Glutamatergic neuron (in vitro differentiated cells): Measurements from ENCODE around the gene FAM3A. TPM values are rescaled to one million over a fixed set of nuclear protein-coding genes. Genes with fewer than 3 reads are reported as not detected.

Source experiments
- DNase-seq: peaks from one replicate; pipeline ENCODE4 v3.0.0; 2022
- H3K27ac Mint-ChIP-seq: one replicate; pipeline ENCODE4 v1.8.0; 2020; ENCODE audit warnings: mild to moderate bottlenecking, mixed read lengths, inconsistent platforms; ENCODE audit not compliant: unreplicated experiment
- H3K27me3 Mint-ChIP-seq: one replicate; pipeline ENCODE4 v1.8.0; 2020; ENCODE audit warnings: mild to moderate bottlenecking, moderate library complexity, mixed read lengths, inconsistent platforms; ENCODE audit not compliant: unreplicated experiment
- H3K36me3 Mint-ChIP-seq: one replicate; pipeline ENCODE4 v1.8.0; 2020; ENCODE audit warnings: mild to moderate bottlenecking, mixed read lengths, inconsistent platforms; ENCODE audit not compliant: unreplicated experiment
- H3K4me1 Mint-ChIP-seq: one replicate; pipeline ENCODE4 v1.8.0; 2020; ENCODE audit warnings: mild to moderate bottlenecking, low read depth, mixed read lengths, inconsistent platforms; ENCODE audit not compliant: unreplicated experiment
- H3K4me3 Mint-ChIP-seq: one replicate; pipeline ENCODE4 v1.8.0; 2020; ENCODE audit warnings: mild to moderate bottlenecking, mixed read lengths, inconsistent platforms; ENCODE audit not compliant: unreplicated experiment
- H3K9me3 Mint-ChIP-seq: one replicate; pipeline ENCODE4 v1.8.0; 2020; ENCODE audit warnings: mild to moderate bottlenecking, moderate library complexity, mixed read lengths, inconsistent platforms; ENCODE audit not compliant: unreplicated experiment
- CTCF ChIP-seq: fragments of 200-600 bp; sonication (generic); IDR thresholded peaks from one replicate; pipeline ENCODE4 v1.5.0; 2021; ENCODE audit not compliant: partially characterized antibody, unreplicated experiment
- total RNA-seq: library from RNA; stranded (reverse); fragmentation: NEBNext Ultra II Directional; extraction: Animal tissue kit (Norgen Biotek cat#: 25700); gene quantifications from one replicate; pipeline ENCODE4 v1.2.1, GENCODE V29; 2021; ENCODE audit not compliant: unreplicated experiment

The FAM3A gene
- total RNA-seq, 1 donor from 2014 or later = 32.0 TPM

DNA sequence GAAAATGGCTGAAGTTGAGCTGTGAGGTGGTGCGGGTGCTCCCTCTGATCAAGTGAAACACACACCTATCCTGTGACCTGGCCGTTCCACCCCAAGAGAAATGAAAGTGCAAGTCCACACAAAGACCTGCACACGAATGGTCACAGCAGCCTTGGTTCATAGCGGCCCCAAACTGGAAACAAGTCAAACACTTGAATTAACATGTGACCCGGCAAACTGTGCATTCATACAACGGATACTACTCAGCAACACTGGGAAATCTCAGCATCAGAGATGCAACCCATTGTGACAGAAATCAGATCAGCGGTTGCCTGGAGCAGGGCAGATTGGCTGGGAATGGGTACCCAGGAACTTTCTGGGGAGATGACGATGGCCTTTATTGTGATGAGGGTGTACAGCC lies 23.0 kb upstream of the FAM3A start:
- no peak for TF ChIP-seq CTCF
- H3K4me1 Mint-ChIP-seq = no peaks in the 10 kb centered on the region
- no peaks in the 10 kb centered on the region for H3K36me3 Mint-ChIP-seq
- no peaks in the 10 kb centered on the region for H3K27me3 Mint-ChIP-seq
- H3K27ac Mint-ChIP-seq = no peak overlapping the region
- H3K9me3 Mint-ChIP-seq = no peaks in the 10 kb centered on the region
- no peak overlapping the region for H3K4me3 Mint-ChIP-seq
- DNase-seq = no peak

DNA sequence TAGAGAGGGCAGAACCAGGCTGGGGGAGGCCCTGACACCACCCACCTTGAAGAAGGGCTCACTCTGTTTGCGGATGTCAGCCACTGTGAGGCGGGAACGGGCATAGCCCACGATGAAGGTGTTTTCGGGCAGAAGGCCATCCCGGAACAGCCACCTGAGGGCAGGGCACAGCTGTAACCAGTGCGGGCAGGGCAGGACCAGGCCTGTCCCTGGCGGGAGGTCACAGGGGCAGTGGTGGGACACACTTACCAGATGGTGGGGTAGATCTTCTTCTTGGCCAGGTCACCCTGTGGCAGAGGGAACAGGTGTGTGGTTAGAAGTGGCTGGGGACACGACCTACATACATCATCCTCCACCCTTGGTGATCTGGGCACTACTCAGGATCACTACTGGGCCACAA lies 19.9 kb upstream of the FAM3A start:
- no peaks in the 10 kb centered on the region for H3K9me3 Mint-ChIP-seq
- H3K27me3 Mint-ChIP-seq = no peaks in the 10 kb centered on the region
- H3K4me1 Mint-ChIP-seq = no peaks in the 10 kb centered on the region
- no peaks in the 10 kb centered on the region for H3K36me3 Mint-ChIP-seq
- no peak overlapping the region for H3K27ac Mint-ChIP-seq
- H3K4me3 Mint-ChIP-seq = no peak overlapping the region
- no peak for TF ChIP-seq CTCF
- DNase-seq = no peak

GRCh38 chrX:154534526-154535322 lies 18.7 kb upstream of the FAM3A start:
- H3K4me3 Mint-ChIP-seq = no peak overlapping the region
- peak; percentile 87 for DNase-seq
- H3K27me3 Mint-ChIP-seq = peaks cover 1% of the 10 kb centered on the region
- H3K4me1 Mint-ChIP-seq = no peaks in the 10 kb centered on the region
- peak; percentile 81 for TF ChIP-seq CTCF
- no peaks in the 10 kb centered on the region for H3K9me3 Mint-ChIP-seq
- H3K27ac Mint-ChIP-seq = no peak overlapping the region
- H3K36me3 Mint-ChIP-seq = no peaks in the 10 kb centered on the region

GRCh38 chrX:154532690-154533089 lies 16.7 kb upstream of the FAM3A start:
- no peaks in the 10 kb centered on the region for H3K9me3 Mint-ChIP-seq
- no peak overlapping the region for H3K4me3 Mint-ChIP-seq
- H3K27ac Mint-ChIP-seq = no peak overlapping the region
- no peak for TF ChIP-seq CTCF
- no peak for DNase-seq
- H3K27me3 Mint-ChIP-seq = peaks cover 1% of the 10 kb centered on the region
- H3K36me3 Mint-ChIP-seq = no peaks in the 10 kb centered on the region
- H3K4me1 Mint-ChIP-seq = no peaks in the 10 kb centered on the region

GRCh38 chrX:154531626-154532025 lies 15.6 kb upstream of the FAM3A start:
- peaks cover 3% of the 10 kb centered on the region for H3K4me1 Mint-ChIP-seq

More at GRCh38 chrX:154531626-154532025, 15.6 kb upstream of the FAM3A start:
- Mint-ChIP-seq H3K9me3 (no peaks in the 10 kb centered on the region), H3K4me3 (no peak overlapping the region), H3K36me3 (no peaks in the 10 kb centered on the region), H3K27me3 (peaks cover 1% of the 10 kb centered on the region), H3K27ac (no peak overlapping the region)
- TF ChIP-seq CTCF = no peak
- no peak for DNase-seq
